ENCODE measurements around the gene AFAP1.

Gene AFAP1

GRCh38 chr4:7985891-7986441 lies 46.3 kb upstream of the AFAP1 start:
- Histone ChIP-seq H3K4me3 (ENCODE audit: low read depth, low read length) (no peak overlapping the region), H3K9me3 (ENCODE audit: control insufficient read depth, insufficient read depth, low read depth, low read length) (no peaks in the 10 kb centered on the region), H3K4me1 (ENCODE audit: control insufficient read depth, insufficient read depth, low read length) (no peaks in the 10 kb centered on the region), H3K36me3 (ENCODE audit: control insufficient read depth in 2 of 2, insufficient read depth in 1 of 2, low read length in 2 of 2) (no peaks in the 10 kb centered on the region), H3K27ac (ENCODE audit: extremely low read depth, low read depth, low read length) (no peak overlapping the region)
- POLR2A ChIA-PET = no interaction called here
- no peak for TF ChIP-seq GLIS2 (tag by site-specific recombination; IDR thresholded peaks at IDR 0.05)
- CTCF ChIA-PET = interaction anchor here (0.6 to 6.1 kb wide), 5 partner anchors 18 to 224 kb away, joined by 3 to 100 read pairs (median 4); no protein-coding TSS in a partner anchor

- H3K27ac ChIP-seq (ENCODE audit: extremely low read depth, low read depth, low read length) = no peak overlapping the region
- POLR2A ChIA-PET = no interaction called here
- no peaks in the 10 kb centered on the region for H3K36me3 ChIP-seq (ENCODE audit: control insufficient read depth in 2 of 2, insufficient read depth in 1 of 2, low read length in 2 of 2)
- H3K9me3 ChIP-seq (ENCODE audit: control insufficient read depth, insufficient read depth, low read depth, low read length) = no peaks in the 10 kb centered on the region
- CTCF ChIA-PET = interaction anchor here (0.6 to 1.3 kb wide), 4 partner anchors 15 to 182 kb away, joined by 3 to 7 read pairs (median 4); no protein-coding TSS in a partner anchor
- no peak overlapping the region for H3K4me3 ChIP-seq (ENCODE audit: low read depth, low read length)
- TF ChIP-seq ZNF48 (tag by site-specific recombination; IDR thresholded peaks at IDR 0.05) (no peak), PRDM10 (tag by site-specific recombination; IDR thresholded peaks at IDR 0.05) (no peak), GLI4 (tag by site-specific recombination; IDR thresholded peaks at IDR 0.05) (no peak), KLF10 (tag by site-specific recombination; IDR thresholded peaks at IDR 0.05) (no peak)
- H3K4me1 ChIP-seq (ENCODE audit: control insufficient read depth, insufficient read depth, low read length) = no peaks in the 10 kb centered on the region
Measured at GRCh38 chr4:7985072-7985471, 45.4 kb upstream of the AFAP1 start.

- Histone ChIP-seq H3K27ac (ENCODE audit: extremely low read depth, low read depth, low read length) (no peak overlapping the region), H3K4me1 (ENCODE audit: control insufficient read depth, insufficient read depth, low read length) (no peaks in the 10 kb centered on the region), H3K4me3 (ENCODE audit: low read depth, low read length) (no peak overlapping the region), H3K9me3 (ENCODE audit: control insufficient read depth, insufficient read depth, low read depth, low read length) (no peaks in the 10 kb centered on the region), H3K36me3 (ENCODE audit: control insufficient read depth in 2 of 2, insufficient read depth in 1 of 2, low read length in 2 of 2) (no peaks in the 10 kb centered on the region)
- ChIA-PET CTCF (interaction anchor here (0.6 to 1.3 kb wide), 3 partner anchors 15 to 220 kb away, joined by 3 to 7 read pairs (median 3); no protein-coding TSS in a partner anchor), POLR2A (no interaction called here)
- no peak for TF ChIP-seq ZNF248 (tag by site-specific recombination; IDR thresholded peaks at IDR 0.05)
- no peak for TF ChIP-seq ZNF2 (tag by site-specific recombination; IDR thresholded peaks at IDR 0.05)
- TF ChIP-seq ZNF169 (tag by site-specific recombination; IDR thresholded peaks at IDR 0.05) = no peak
- no peak for TF ChIP-seq ZNF777 (tag by site-specific recombination; IDR thresholded peaks at IDR 0.05; ENCODE audit: borderline replicate concordance)
- no peak for TF ChIP-seq ZSCAN23 (tag by site-specific recombination; IDR thresholded peaks at IDR 0.05)
- no peak for TF ChIP-seq ZNF830 (tag by site-specific recombination; IDR thresholded peaks at IDR 0.05; ENCODE audit: low read depth)
- no peak for TF ChIP-seq PRDM4 (tag by site-specific recombination; IDR thresholded peaks at IDR 0.05)
- TF ChIP-seq ZNF175 (tag by site-specific recombination; IDR thresholded peaks at IDR 0.05) = no peak
- TF ChIP-seq ZNF785 (tag by site-specific recombination; IDR thresholded peaks at IDR 0.05) = no peak
- no peak for TF ChIP-seq PRDM2 (tag by site-specific recombination; IDR thresholded peaks at IDR 0.05; ENCODE audit: borderline replicate concordance)
- no peak for TF ChIP-seq ZNF510 (tag by site-specific recombination; IDR thresholded peaks at IDR 0.05; ENCODE audit: insufficient replicate concordance)
- TF ChIP-seq ZNF146 (tag by site-specific recombination; IDR thresholded peaks at IDR 0.05) = no peak
- no peak for TF ChIP-seq ZXDB (tag by site-specific recombination; IDR thresholded peaks at IDR 0.05)
- no peak for TF ChIP-seq ZNF621 (tag by site-specific recombination; IDR thresholded peaks at IDR 0.05)
Measured at GRCh38 chr4:7984286-7984925, 44.7 kb upstream of the AFAP1 start.
